Measurements from ENCODE around the gene MRPL18.

Gene MRPL18

GRCh38 chr6:159844737-159845645 is 54.7 kb downstream of the MRPL18 start:
- no peak for DNase-seq
